Measurements from ENCODE around the gene RBAK. TPM values are rescaled to one million over a fixed set of nuclear protein-coding genes. Genes with fewer than 3 reads are reported as not detected.

RBAK gene
- total and polyA plus RNA-seq, 2 experiments from 2014 or later = 4.6 to 8.4 TPM

- TF ChIP-seq EZH2 (IDR thresholded peaks at IDR 0.05; ENCODE audit: insufficient read depth, poor library complexity, severe bottlenecking) (no peak), EZH2phosphoT487 (IDR thresholded peaks at IDR 0.05; ENCODE audit: insufficient read depth, low read depth) (no peak)
- H3K36me3 ChIP-seq (ENCODE audit: low read depth) = peaks cover 6% of the 10 kb centered on the region; the same call in 1 of the 2 replicates
- no peaks in the 10 kb centered on the region for H3F3A ChIP-seq (ENCODE audit: insufficient read depth)
- no peaks in the 10 kb centered on the region for H3K27me3 ChIP-seq (replicated peaks; ENCODE audit: insufficient read depth)
- H3K79me2 ChIP-seq (ENCODE audit: insufficient read depth) = no peaks in the 10 kb centered on the region
- H3K9ac ChIP-seq = no peak overlapping the region
- in situ Hi-C loops (cut with MboI) = no loop called here
- H3K4me2 ChIP-seq (ENCODE audit: unreplicated experiment) = no peak overlapping the region
- H2AFZ ChIP-seq = no peak overlapping the region
- H3K4me3 ChIP-seq = no peak overlapping the region
- H3K27ac ChIP-seq = no peak overlapping the region
- no peaks in the 10 kb centered on the region for H3K9me3 ChIP-seq (ENCODE audit: low read depth)
- WGBS, 2 experiments (ENCODE audit: low coverage in 1 of 2, low lambda C conversion rate in 2 of 2, missing lambda C conversion rate in 2 of 2) = 92 to 93% methylated on average over 5 of the region's 5 CpGs
- no peaks in the 10 kb centered on the region for H3K4me1 ChIP-seq (ENCODE audit: insufficient read depth)
- no peak for DNase-seq
- no peaks in the 10 kb centered on the region for H3K9me2 ChIP-seq (ENCODE audit: insufficient read depth)
- no peaks in the 10 kb centered on the region for H4K20me1 ChIP-seq (ENCODE audit: insufficient read depth)
These were observed 46.2 kb upstream of the RBAK start for GRCh38 chr7:4999369-4999950.

GRCh38 chr7:5001003-5001402 is 44.7 kb upstream of the RBAK start:
- no peaks in the 10 kb centered on the region for H3K4me1 ChIP-seq (ENCODE audit: insufficient read depth)
- 85 to 89% methylated on average over 4 of the region's 4 CpGs for WGBS, 2 experiments (ENCODE audit: low coverage in 1 of 2, low lambda C conversion rate in 2 of 2, missing lambda C conversion rate in 2 of 2)

GRCh38 chr7:5001911-5002310 is 43.7 kb upstream of the RBAK start:
- Histone ChIP-seq H3K9ac (no peak overlapping the region), H4K20me1 (ENCODE audit: insufficient read depth) (no peaks in the 10 kb centered on the region), H3K9me3 (ENCODE audit: low read depth) (no peaks in the 10 kb centered on the region), H2AFZ (no peak overlapping the region), H3K9me2 (ENCODE audit: insufficient read depth) (no peaks in the 10 kb centered on the region), H3K4me1 (ENCODE audit: insufficient read depth) (no peaks in the 10 kb centered on the region), H3K79me2 (ENCODE audit: insufficient read depth) (no peaks in the 10 kb centered on the region), H3K4me2 (ENCODE audit: unreplicated experiment) (no peak overlapping the region), H3K27ac (no peak overlapping the region), H3K36me3 (ENCODE audit: low read depth) (peaks cover 6% of the 10 kb centered on the region; the same call in 1 of the 2 replicates), H3F3A (ENCODE audit: insufficient read depth) (no peaks in the 10 kb centered on the region), H3K27me3 (replicated peaks; ENCODE audit: insufficient read depth) (no peaks in the 10 kb centered on the region), H3K4me3 (no peak overlapping the region)
- in situ Hi-C loops (cut with MboI) = no loop called here
- 81 to 90% methylated on average over 5 of the region's 5 CpGs for WGBS, 2 experiments (ENCODE audit: low coverage in 1 of 2, low lambda C conversion rate in 2 of 2, missing lambda C conversion rate in 2 of 2)
- no peak for DNase-seq
- TF ChIP-seq EZH2 (IDR thresholded peaks at IDR 0.05; ENCODE audit: insufficient read depth, poor library complexity, severe bottlenecking) (no peak), EZH2phosphoT487 (IDR thresholded peaks at IDR 0.05; ENCODE audit: insufficient read depth, low read depth) (no peak)

More at GRCh38 chr7:5001003-5001402, 44.7 kb upstream of the RBAK start:
- Histone ChIP-seq H3K36me3 (ENCODE audit: low read depth) (peaks cover 6% of the 10 kb centered on the region; the same call in 1 of the 2 replicates), H3K79me2 (ENCODE audit: insufficient read depth) (no peaks in the 10 kb centered on the region), H2AFZ (no peak overlapping the region), H3K4me2 (ENCODE audit: unreplicated experiment) (no peak overlapping the region), H3K9me3 (ENCODE audit: low read depth) (no peaks in the 10 kb centered on the region), H3K9ac (no peak overlapping the region), H3K4me3 (no peak overlapping the region), H3K27ac (no peak overlapping the region), H3F3A (ENCODE audit: insufficient read depth) (no peaks in the 10 kb centered on the region), H3K27me3 (replicated peaks; ENCODE audit: insufficient read depth) (no peaks in the 10 kb centered on the region), H4K20me1 (ENCODE audit: insufficient read depth) (no peaks in the 10 kb centered on the region), H3K9me2 (ENCODE audit: insufficient read depth) (no peaks in the 10 kb centered on the region)
- in situ Hi-C loops (cut with MboI) = no loop called here
- DNase-seq = no peak
- TF ChIP-seq EZH2 (IDR thresholded peaks at IDR 0.05; ENCODE audit: insufficient read depth, poor library complexity, severe bottlenecking) (no peak), EZH2phosphoT487 (IDR thresholded peaks at IDR 0.05; ENCODE audit: insufficient read depth, low read depth) (no peak)

GRCh38 chr7:5005066-5005465 is 40.6 kb upstream of the RBAK start:
- no peaks in the 10 kb centered on the region for H3K79me2 ChIP-seq (ENCODE audit: insufficient read depth)
- no peaks in the 10 kb centered on the region for H3K9me3 ChIP-seq (ENCODE audit: low read depth)
- in situ Hi-C loops (cut with MboI) = no loop called here
- no peak overlapping the region for H2AFZ ChIP-seq
- no peaks in the 10 kb centered on the region for H3K4me1 ChIP-seq (ENCODE audit: insufficient read depth)
- H3K36me3 ChIP-seq (ENCODE audit: low read depth) = no peaks in the 10 kb centered on the region; the same call in 1 of the 2 replicates
- no peaks in the 10 kb centered on the region for H3K27me3 ChIP-seq (replicated peaks; ENCODE audit: insufficient read depth)
- no peak overlapping the region for H3K4me2 ChIP-seq (ENCODE audit: unreplicated experiment)
- H3K27ac ChIP-seq = no peak overlapping the region
- no peak for TF ChIP-seq EZH2 (IDR thresholded peaks at IDR 0.05; ENCODE audit: insufficient read depth, poor library complexity, severe bottlenecking)
- TF ChIP-seq EZH2phosphoT487 (IDR thresholded peaks at IDR 0.05; ENCODE audit: insufficient read depth, low read depth) = no peak
- no peaks in the 10 kb centered on the region for H3F3A ChIP-seq (ENCODE audit: insufficient read depth)
- 90% methylated on average over 1 of the region's 1 CpG for WGBS, 2 experiments (ENCODE audit: low coverage in 1 of 2, low lambda C conversion rate in 2 of 2, missing lambda C conversion rate in 2 of 2)
- no peaks in the 10 kb centered on the region for H4K20me1 ChIP-seq (ENCODE audit: insufficient read depth)
- no peaks in the 10 kb centered on the region for H3K9me2 ChIP-seq (ENCODE audit: insufficient read depth)
- no peak overlapping the region for H3K4me3 ChIP-seq
- H3K9ac ChIP-seq = no peak overlapping the region
- DNase-seq = no peak

Measured in GM23248 (cell line).